HG03095 (cell line): ENCODE data around the gene ADARB2.

Experiments
- ATAC-seq: cut with Tn5 transposase; IDR thresholded peaks from one replicate; pipeline ENCODE4 v1.9.1; 2021; ENCODE audit warnings: moderate library complexity; ENCODE audit not compliant: unreplicated experiment

ADARB2 gene

GRCh38 chr10:1216574-1217236 lies 520.6 kb downstream of the ADARB2 start:
- no peak for ATAC-seq

- ATAC-seq: no peak
These were observed 521.3 kb downstream of the ADARB2 start for GRCh38 chr10:1215862-1216573.

- no peak for ATAC-seq
These were observed 522.3 kb downstream of the ADARB2 start for GRCh38 chr10:1214882-1215540.

GRCh38 chr10:1214071-1214675 lies 523.2 kb downstream of the ADARB2 start:
- no peak for ATAC-seq

GRCh38 chr10:1213252-1214070 lies 523.9 kb downstream of the ADARB2 start:
- ATAC-seq: no peak

GRCh38 chr10:1212571-1213141 lies 524.7 kb downstream of the ADARB2 start:
- no peak for ATAC-seq

GRCh38 chr10:1211844-1212570 lies 525.3 kb downstream of the ADARB2 start:
- ATAC-seq: no peak

- no peak for ATAC-seq
These were observed 526.7 kb downstream of the ADARB2 start for GRCh38 chr10:1210667-1211066.

- ATAC-seq: no peak
These were observed 527.9 kb downstream of the ADARB2 start for GRCh38 chr10:1209355-1209979.

- no peak for ATAC-seq
These were observed 528.7 kb downstream of the ADARB2 start for GRCh38 chr10:1208366-1209311.

GRCh38 chr10:1206601-1207000 lies 530.7 kb downstream of the ADARB2 start:
- ATAC-seq: no peak

- no peak for ATAC-seq
These were observed 531.2 kb downstream of the ADARB2 start for GRCh38 chr10:1206101-1206500.

GRCh38 chr10:1205450-1206030 lies 531.8 kb downstream of the ADARB2 start:
- ATAC-seq: no peak

- no peak for ATAC-seq
These were observed 532.6 kb downstream of the ADARB2 start for GRCh38 chr10:1204434-1205326.

GRCh38 chr10:1203704-1204103 lies 533.6 kb downstream of the ADARB2 start:
- ATAC-seq: no peak

GRCh38 chr10:1203216-1203615 lies 534.1 kb downstream of the ADARB2 start:
- ATAC-seq: no peak

- no peak for ATAC-seq
These were observed 535.0 kb downstream of the ADARB2 start for GRCh38 chr10:1202343-1202742.
